ENCODE measurements around the gene RGL4.

Gene RGL4

GRCh38 chr22:23742505-23743264 is 51.9 kb downstream of the RGL4 start:
- no peak for DNase-seq (ENCODE audit: low spot score)

- DNase-seq (ENCODE audit: low spot score): no peak
These were observed 52.5 kb downstream of the RGL4 start for GRCh38 chr22:23743303-23743705.

- no peak for DNase-seq (ENCODE audit: low spot score)
These were observed 53.2 kb downstream of the RGL4 start for GRCh38 chr22:23744001-23744400.

GRCh38 chr22:23744485-23744884 is 53.7 kb downstream of the RGL4 start:
- no peak for DNase-seq (ENCODE audit: low spot score)

GRCh38 chr22:23745791-23746190 is 55.0 kb downstream of the RGL4 start:
- DNase-seq (ENCODE audit: low spot score): no peak

Measured in Ammon's horn (tissue), 1 donor.